Hepatic stellate cell (primary cell): ENCODE measurements around the gene ORAI3.

ENCODE experiments used
- DNase-seq: peaks from one replicate; pipeline ENCODE4 v3.0.0; 2011; ENCODE audit warnings: low spot score

ORAI3 gene

GRCh38 chr16:30971298-30971697 lies 22.4 kb downstream of the ORAI3 start:
- no peak for DNase-seq

GRCh38 chr16:30972872-30973271 lies 24.0 kb downstream of the ORAI3 start:
- peak; percentile 41 for DNase-seq

- DNase-seq = no peak
Measured at GRCh38 chr16:30974348-30974747, 25.5 kb downstream of the ORAI3 start.

- DNase-seq = no peak
Measured at GRCh38 chr16:30976486-30976885, 27.6 kb downstream of the ORAI3 start.

- no peak for DNase-seq
Measured at GRCh38 chr16:30977502-30977901, 28.6 kb downstream of the ORAI3 start.

- no peak for DNase-seq
Measured at GRCh38 chr16:30979170-30980022, 30.5 kb downstream of the ORAI3 start.

GRCh38 chr16:30980023-30980371 lies 31.1 kb downstream of the ORAI3 start:
- no peak for DNase-seq

GRCh38 chr16:30980434-30980833 lies 31.6 kb downstream of the ORAI3 start:
- DNase-seq = no peak

GRCh38 chr16:30980959-30981358 lies 32.1 kb downstream of the ORAI3 start:
- DNase-seq = no peak

GRCh38 chr16:30982548-30983288 lies 33.9 kb downstream of the ORAI3 start:
- no peak for DNase-seq

GRCh38 chr16:30983289-30983889 lies 34.5 kb downstream of the ORAI3 start:
- DNase-seq = no peak

GRCh38 chr16:30983898-30984610 lies 35.2 kb downstream of the ORAI3 start:
- no peak for DNase-seq

GRCh38 chr16:30984669-30985400 lies 36.0 kb downstream of the ORAI3 start, which contains the start of gene HSD3B7:
Gene HSD3B7, plus strand, starts transcription at chr16:30985207. Its CDS starts 452 bp downstream, at chr16:30985659.
- DNase-seq = peak; percentile 99

GRCh38 chr16:30985401-30986128 lies 36.7 kb downstream of the ORAI3 start:
- DNase-seq = no peak

- no peak for DNase-seq
Measured at GRCh38 chr16:30986129-30986991, 37.5 kb downstream of the ORAI3 start.

GRCh38 chr16:30987581-30988190 lies 38.8 kb downstream of the ORAI3 start:
- DNase-seq = no peak

GRCh38 chr16:30989469-30990047 lies 40.7 kb downstream of the ORAI3 start:
- DNase-seq = no peak

- no peak for DNase-seq
Measured at GRCh38 chr16:30990105-30990504, 41.2 kb downstream of the ORAI3 start.

- no peak for DNase-seq
Measured at GRCh38 chr16:30991052-30991451, 42.2 kb downstream of the ORAI3 start.
